Body of pancreas (tissue), 4 donors: Measurements from ENCODE around the gene CEP89.

Experiments
- CTCF ChIP-seq, 7 experiments: fragments of 450-650 bp in 4 of 7; fragments of 200-600 bp in 3 of 7; sonication (generic) in 3 of 7; IDR thresholded peaks; one replicate each; pipeline ENCODE4 v1.5.1; 2016 to 2019; ENCODE audit warnings: antibody characterized with exemption in 7 of 7
- POLR2A ChIP-seq, 3 donors: fragments of 450-650 bp; IDR thresholded peaks; one replicate each; pipeline ENCODE4 v1.6.1; 2016; ENCODE audit warnings: antibody characterized with exemption in 3 of 3, mild to moderate bottlenecking in 2 of 3

DNA sequence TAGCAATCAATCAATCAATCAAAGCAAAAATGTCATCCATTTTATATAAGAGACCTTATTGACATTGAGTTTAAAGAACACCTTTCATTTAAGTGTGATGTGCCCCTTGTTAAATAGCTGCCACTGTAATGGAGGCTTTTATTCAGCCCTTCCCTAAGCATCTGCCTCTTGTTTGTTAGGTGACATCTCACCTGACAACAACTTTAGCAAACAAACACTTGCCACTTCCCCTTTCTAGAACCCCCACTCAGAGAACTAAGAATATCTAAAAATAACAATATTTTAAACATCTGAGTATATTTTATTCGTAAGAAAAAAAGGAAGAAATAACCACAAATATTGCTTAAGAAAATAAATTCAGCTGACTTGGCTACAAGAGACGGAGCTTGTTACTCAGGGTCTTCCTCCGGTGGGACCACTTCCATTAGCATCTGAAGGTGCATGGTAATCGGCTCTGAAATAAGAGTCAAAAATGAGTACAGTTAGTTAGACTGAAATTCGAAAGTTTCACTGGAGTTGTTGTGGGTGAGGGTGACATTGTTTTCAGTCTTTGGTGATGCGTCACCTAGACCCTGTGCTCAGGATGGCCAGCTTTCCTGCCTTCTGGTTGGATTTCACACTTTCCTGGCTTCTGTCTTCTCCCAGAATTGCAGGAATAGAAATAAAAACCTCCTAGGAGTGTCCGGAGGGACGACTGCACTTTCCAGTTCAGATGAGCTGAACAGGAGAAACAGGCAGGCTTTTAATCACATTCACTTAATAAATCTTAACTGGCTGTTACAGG lies 141.3 kb downstream of the CEP89 start:
- TF ChIP-seq CTCF (IDR thresholded peaks at IDR 0.05): no peak
- no peak for TF ChIP-seq POLR2A (IDR thresholded peaks at IDR 0.05)
